Activated CD8-positive, alpha-beta memory T cell treated with anti-CD3 and anti-CD28 coated beads for 48 hours (primary cell): Measurements from ENCODE around the gene SKP1.

ENCODE experiments used
- DNase-seq, 3 experiments: peaks; one replicate each; pipeline ENCODE4 v3.0.0-alpha.2; 2020; ENCODE audit warnings: low read depth in 2 of 3, low spot score in 2 of 3

Gene SKP1

GRCh38 chr5:134130239-134130945 lies 46.4 kb downstream of the SKP1 start:
- DNase-seq = no peak

GRCh38 chr5:134129411-134130238 lies 47.1 kb downstream of the SKP1 start:
- no peak for DNase-seq

GRCh38 chr5:134128648-134128995 lies 48.1 kb downstream of the SKP1 start:
- DNase-seq = no peak

GRCh38 chr5:134127988-134128647 lies 48.6 kb downstream of the SKP1 start:
- no peak for DNase-seq

- DNase-seq = no peak
Observed at GRCh38 chr5:134127376-134127861, 49.3 kb downstream of the SKP1 start.

- DNase-seq = no peak
Observed at GRCh38 chr5:134125039-134126015, 51.4 kb downstream of the SKP1 start.

- no peak for DNase-seq
Observed at GRCh38 chr5:134124289-134125038, 52.3 kb downstream of the SKP1 start.

- DNase-seq = no peak
Observed at GRCh38 chr5:134123360-134123759, 53.4 kb downstream of the SKP1 start.

GRCh38 chr5:134122530-134122929 lies 54.2 kb downstream of the SKP1 start:
- no peak for DNase-seq

GRCh38 chr5:134120386-134121138 lies 56.2 kb downstream of the SKP1 start:
- no peak for DNase-seq

- DNase-seq = no peak
Observed at GRCh38 chr5:134119720-134120119, 57.0 kb downstream of the SKP1 start.

- no peak for DNase-seq
Observed at GRCh38 chr5:134118212-134118835, 58.4 kb downstream of the SKP1 start.

- no peak for DNase-seq
Observed at GRCh38 chr5:134116789-134117761, 59.7 kb downstream of the SKP1 start.

GRCh38 chr5:134116286-134116685 lies 60.5 kb downstream of the SKP1 start:
- DNase-seq = no peak

GRCh38 chr5:134115806-134116175 lies 61.0 kb downstream of the SKP1 start:
- DNase-seq = no peak

GRCh38 chr5:134114886-134115805 lies 61.6 kb downstream of the SKP1 start:
- DNase-seq = peak in 1 of 3 experiments; percentile 55
